GM12801 (cell line): Measurements from ENCODE around the gene NOS1AP.

Experiments used
- CTCF ChIP-seq: IDR thresholded peaks from one replicate; pipeline ENCODE4 v1.5.1; 2011; ENCODE audit warnings: control low read depth; ENCODE audit not compliant: insufficient read length; ENCODE audit errors: extremely low read depth

Gene NOS1AP

GRCh38 chr1:162060314-162060713, 9.2 kb upstream of the NOS1AP start:
- no peak for TF ChIP-seq CTCF

DNA sequence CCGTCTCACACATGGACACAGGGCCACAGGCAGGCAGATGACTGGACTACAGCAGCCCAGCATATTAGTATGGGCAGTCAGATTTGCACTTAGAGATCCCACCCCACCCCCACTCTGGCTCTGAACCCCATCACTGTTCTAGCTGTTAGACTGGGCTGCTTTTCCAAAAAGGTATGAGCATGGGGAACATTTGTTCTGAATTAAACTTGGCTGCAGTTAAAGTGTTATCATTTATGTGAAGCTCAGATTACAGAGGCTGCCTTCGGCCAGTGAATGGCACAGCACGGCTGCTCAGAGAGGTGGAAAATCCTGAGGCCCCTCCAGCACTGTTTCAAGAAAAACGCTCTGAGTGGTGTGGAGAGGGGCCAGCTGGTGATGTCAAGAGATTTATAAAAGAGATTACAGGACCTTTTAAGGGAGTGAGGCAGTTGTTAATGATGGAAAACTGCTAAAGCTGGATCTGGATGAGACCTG, 6.9 kb upstream of the NOS1AP start:
- no peak for TF ChIP-seq CTCF

- TF ChIP-seq CTCF, result no peak
These were observed 4.5 kb upstream of the NOS1AP start for GRCh38 chr1:162065016-162065415.

DNA sequence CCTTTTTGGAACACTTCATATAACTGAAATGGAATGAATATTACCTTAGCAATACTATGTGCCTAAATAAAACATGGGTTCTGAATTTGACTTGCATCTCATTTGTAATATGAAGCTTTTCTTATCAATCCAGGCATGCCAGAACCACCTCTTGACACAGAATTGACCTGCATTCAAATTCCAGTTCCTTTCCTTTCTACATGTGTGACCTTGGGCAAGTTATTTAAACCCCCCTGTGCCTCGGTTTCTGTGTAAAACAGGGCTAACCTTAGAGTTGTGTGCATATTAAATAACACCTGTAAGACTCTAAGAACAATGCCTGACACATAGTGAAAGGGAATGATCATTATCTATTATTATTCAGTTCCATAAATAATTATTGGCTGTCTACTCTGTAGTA, 2.0 kb upstream of the NOS1AP start:
- no peak for TF ChIP-seq CTCF

DNA sequence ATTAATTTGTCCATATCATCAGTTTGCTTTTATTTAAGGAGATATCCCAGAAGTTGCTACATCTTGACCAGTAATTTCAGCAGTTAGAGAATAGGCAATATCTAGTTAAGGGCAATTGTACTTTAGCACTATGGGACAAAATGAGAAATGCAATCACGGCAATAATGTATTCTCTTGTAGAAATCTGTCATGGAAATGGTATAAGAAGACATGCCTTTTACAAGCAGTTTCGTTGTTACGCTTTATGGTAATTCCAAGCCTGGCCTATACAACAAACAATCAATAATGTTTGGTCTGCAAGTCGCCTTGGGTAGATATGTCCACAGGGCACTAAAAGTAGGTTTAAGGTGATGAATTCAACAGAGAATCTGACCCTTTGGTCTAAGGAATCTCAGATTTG, 1.2 kb upstream of the NOS1AP start:
- no peak for TF ChIP-seq CTCF

DNA sequence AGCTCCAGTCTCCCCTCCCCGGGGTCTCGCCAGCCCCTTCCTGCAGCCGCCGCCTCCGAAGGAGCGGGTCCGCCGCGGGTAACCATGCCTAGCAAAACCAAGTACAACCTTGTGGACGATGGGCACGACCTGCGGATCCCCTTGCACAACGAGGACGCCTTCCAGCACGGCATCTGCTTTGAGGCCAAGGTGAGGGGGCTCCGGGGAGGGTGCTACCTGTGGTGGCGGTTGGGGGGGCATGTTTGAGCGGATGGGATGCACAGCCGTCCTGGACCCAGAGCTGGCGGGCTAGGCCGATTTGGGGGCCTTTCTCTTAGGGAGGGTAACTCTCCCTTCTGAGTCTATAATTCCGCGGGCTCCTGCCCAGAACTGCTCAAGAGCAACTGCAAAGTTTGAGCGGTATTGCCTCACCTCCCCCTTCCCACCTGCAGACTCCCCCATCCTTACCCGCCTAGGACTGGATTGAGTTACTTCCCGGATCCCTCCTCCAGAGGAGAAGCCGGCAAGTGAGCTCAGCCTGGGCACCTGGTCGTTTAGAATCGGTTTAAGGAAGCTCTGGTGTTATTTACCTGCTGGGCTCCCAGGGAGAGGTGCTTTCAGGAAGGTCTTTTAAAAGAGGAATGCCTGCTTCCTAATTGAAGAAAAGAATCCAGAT, 730 bp downstream of the NOS1AP start:
- TF ChIP-seq CTCF, result no peak

DNA sequence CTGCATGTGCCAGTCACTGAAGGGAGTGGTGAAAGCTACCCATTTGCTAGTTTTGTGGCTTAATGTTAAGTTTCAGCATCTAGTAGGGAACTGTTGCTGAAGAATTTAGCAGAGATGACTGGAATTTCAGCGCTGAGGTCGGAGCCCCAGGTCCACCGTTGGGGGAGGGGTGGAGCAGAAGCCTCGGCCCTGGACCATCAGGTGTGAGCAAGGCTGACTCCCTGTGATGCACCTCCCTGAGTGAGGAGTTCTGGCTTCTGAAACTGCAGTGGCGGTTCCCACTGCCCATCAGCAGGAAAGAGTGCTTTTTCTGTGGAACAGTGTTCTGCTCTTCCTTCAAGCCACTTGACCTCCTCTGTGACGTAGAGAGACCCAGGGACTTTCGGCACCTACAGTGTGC, 1.3 kb downstream of the NOS1AP start:
- TF ChIP-seq CTCF, result no peak
